B cell (primary cell): ENCODE measurements around the gene HOXD12.

Experiments used
- EZH2 ChIP-seq: IDR thresholded peaks from 2 replicates; pipeline ENCODE4 v1.6.1; 2012; ENCODE audit warnings: borderline replicate concordance, low read depth, mild to moderate bottlenecking, moderate library complexity, low read length; ENCODE audit not compliant: insufficient read depth, poor library complexity, severe bottlenecking
- TF ChIP-seq, protein P1 (sequence below): fragments of 200-600 bp; IDR thresholded peaks from one replicate; pipeline ENCODE4 v1.8.0; 2022; ENCODE audit warnings: antibody characterized with exemption, mild to moderate bottlenecking

- TF ChIP-seq, protein P1, sequence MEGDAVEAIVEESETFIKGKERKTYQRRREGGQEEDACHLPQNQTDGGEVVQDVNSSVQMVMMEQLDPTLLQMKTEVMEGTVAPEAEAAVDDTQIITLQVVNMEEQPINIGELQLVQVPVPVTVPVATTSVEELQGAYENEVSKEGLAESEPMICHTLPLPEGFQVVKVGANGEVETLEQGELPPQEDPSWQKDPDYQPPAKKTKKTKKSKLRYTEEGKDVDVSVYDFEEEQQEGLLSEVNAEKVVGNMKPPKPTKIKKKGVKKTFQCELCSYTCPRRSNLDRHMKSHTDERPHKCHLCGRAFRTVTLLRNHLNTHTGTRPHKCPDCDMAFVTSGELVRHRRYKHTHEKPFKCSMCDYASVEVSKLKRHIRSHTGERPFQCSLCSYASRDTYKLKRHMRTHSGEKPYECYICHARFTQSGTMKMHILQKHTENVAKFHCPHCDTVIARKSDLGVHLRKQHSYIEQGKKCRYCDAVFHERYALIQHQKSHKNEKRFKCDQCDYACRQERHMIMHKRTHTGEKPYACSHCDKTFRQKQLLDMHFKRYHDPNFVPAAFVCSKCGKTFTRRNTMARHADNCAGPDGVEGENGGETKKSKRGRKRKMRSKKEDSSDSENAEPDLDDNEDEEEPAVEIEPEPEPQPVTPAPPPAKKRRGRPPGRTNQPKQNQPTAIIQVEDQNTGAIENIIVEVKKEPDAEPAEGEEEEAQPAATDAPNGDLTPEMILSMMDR, result no peak
- TF ChIP-seq EZH2, result no peak
These were observed 3.6 kb downstream of the HOXD12 start for GRCh38 chr2:176103194-176103593.
